IMR-90 (cell line): ENCODE measurements around the gene ETS1. TPM values are rescaled to one million over a fixed set of nuclear protein-coding genes. Genes with fewer than 3 reads are reported as not detected.

Experiments used
- ATAC-seq: fragments of 200-7000 bp; cut with Tn5 transposase; 2 replicates; pipeline ENCODE4 v1.9.1; 2020; ENCODE audit warnings: low read depth, mild to moderate bottlenecking, moderate library complexity
- BruUV-seq: library from RNA; stranded (reverse); fragments of 400-500 nt; replicated peaks from 2 replicates; lab custom pipeline; 2021; lab: Mats Ljungman, UMichigan
- CTCF ChIA-PET: fragments of 300-600 bp; formaldehyde crosslinking; extraction: SDS; loops from one replicate; lab custom pipeline; 2021; ENCODE audit warnings: antibody characterized with exemption; lab: Yijun Ruan, JAX
- POLR2A ChIA-PET: fragments of 300-600 bp; sonication (Branson Sonifier 250); formaldehyde crosslinking; loops from one replicate; lab custom pipeline; 2022; ENCODE audit warnings: antibody characterized with exemption; ENCODE audit not compliant: unreplicated experiment; lab: Charles Lee
- DNase-seq: peaks from one replicate; pipeline ENCODE4 v3.0.0; 2013
- H2AFZ ChIP-seq: replicated peaks from 2 replicates; pipeline ENCODE3; 2013; ENCODE audit warnings: low read length, mild to moderate bottlenecking; ENCODE audit not compliant: poor library complexity
- H2AK5ac ChIP-seq: 2 replicates; pipeline ENCODE4 v1.6.1; 2013; ENCODE audit warnings: low read depth, low read length, inconsistent platforms
- H2AK9ac ChIP-seq: replicated peaks from 2 replicates; pipeline ENCODE3; 2013; ENCODE audit warnings: mild to moderate bottlenecking, low read depth, low read length, moderate library complexity; ENCODE audit not compliant: poor library complexity
- H2BK120ac ChIP-seq: 2 replicates; pipeline ENCODE4 v1.6.1; 2013; ENCODE audit warnings: low read depth, low read length, inconsistent platforms
- H2BK15ac ChIP-seq: 3 replicates; pipeline ENCODE4 v1.6.1; 2013; ENCODE audit warnings: low read depth, low read length, inconsistent platforms
- H2BK20ac ChIP-seq: 2 replicates; pipeline ENCODE4 v1.6.1; 2013; ENCODE audit warnings: low read depth, mild to moderate bottlenecking, inconsistent platforms, low read length, moderate library complexity
- H2BK5ac ChIP-seq: 2 replicates; pipeline ENCODE4 v1.6.1; 2013; ENCODE audit warnings: mild to moderate bottlenecking, low read depth, low read length, inconsistent platforms; ENCODE audit not compliant: poor library complexity, severe bottlenecking
- H3K14ac ChIP-seq: replicated peaks from 2 replicates; pipeline ENCODE4 v1.6.1; 2013; ENCODE audit warnings: low read depth, low read length, inconsistent platforms
- H3K18ac ChIP-seq: 2 replicates; pipeline ENCODE4 v1.6.1; 2013; ENCODE audit warnings: low read depth, low read length, control low read depth
- H3K23ac ChIP-seq: 2 replicates; pipeline ENCODE4 v1.6.1; 2013; ENCODE audit warnings: low read depth, low read length, inconsistent platforms
- H3K27ac ChIP-seq: 2 replicates; pipeline ENCODE4 v1.5.1; 2013; ENCODE audit warnings: mild to moderate bottlenecking, control low read depth, low read length; ENCODE audit not compliant: insufficient read depth
- H3K27me3 ChIP-seq: 2 replicates; pipeline ENCODE4 v1.6.1; 2013; ENCODE audit warnings: low read length; ENCODE audit not compliant: control insufficient read depth, insufficient read depth
- H3K36me3 ChIP-seq: 2 replicates; pipeline ENCODE4 v1.6.1; 2013; ENCODE audit warnings: low read length, mixed read lengths; ENCODE audit not compliant: control insufficient read depth, insufficient read depth
- H3K4ac ChIP-seq: 2 replicates; pipeline ENCODE4 v1.6.1; 2013; ENCODE audit warnings: low read depth, low read length, inconsistent platforms
- H3K4me1 ChIP-seq: 2 replicates; pipeline ENCODE4 v1.6.1; 2013; ENCODE audit warnings: low read length, mixed read lengths; ENCODE audit not compliant: control insufficient read depth, insufficient read depth
- H3K4me2 ChIP-seq: 2 replicates; pipeline ENCODE4 v1.6.1; 2013; ENCODE audit warnings: low read depth, mild to moderate bottlenecking, control low read depth, low read length, moderate library complexity
- H3K4me3 ChIP-seq: 2 replicates; pipeline ENCODE4 v1.5.1; 2013; ENCODE audit warnings: low read depth, mild to moderate bottlenecking, control low read depth, low read length, moderate library complexity; ENCODE audit not compliant: insufficient read depth
- H3K56ac ChIP-seq: 2 replicates; pipeline ENCODE4 v1.6.1; 2013; ENCODE audit warnings: low read length, inconsistent platforms; ENCODE audit not compliant: insufficient read depth; ENCODE audit errors: extremely low read depth
- H3K79me1 ChIP-seq, 2 experiments: 2 replicates each; pipeline ENCODE4 v1.6.1; 2013; ENCODE audit warnings: low read length in 2 of 2, inconsistent platforms in 1 of 2, low read depth in 1 of 2
- H3K9ac ChIP-seq: 2 replicates; pipeline ENCODE4 v1.6.1; 2013; ENCODE audit warnings: low read depth, low read length, control low read depth
- H3K9me1 ChIP-seq: 2 replicates; pipeline ENCODE4 v1.6.1; 2013; ENCODE audit warnings: low read length, inconsistent platforms; ENCODE audit not compliant: insufficient read depth
- H3K9me3 ChIP-seq: 2 replicates; pipeline ENCODE4 v1.6.1; 2013; ENCODE audit warnings: low read length; ENCODE audit not compliant: control insufficient read depth, insufficient read depth
- H4K20me1 ChIP-seq: 2 replicates; pipeline ENCODE4 v1.6.1; 2013; ENCODE audit warnings: low read length, inconsistent platforms; ENCODE audit not compliant: insufficient read depth
- H4K5ac ChIP-seq: 2 replicates; pipeline ENCODE4 v1.6.1; 2013; ENCODE audit warnings: mild to moderate bottlenecking, low read depth, low read length, control low read depth
- H4K8ac ChIP-seq, 2 experiments: 2 replicates each; pipeline ENCODE4 v1.6.1; 2013; ENCODE audit warnings: low read depth in 2 of 2, low read length in 2 of 2, control low read depth in 1 of 2, inconsistent platforms in 1 of 2
- H4K91ac ChIP-seq: 2 replicates; pipeline ENCODE4 v1.6.1; 2013; ENCODE audit warnings: low read depth, low read length, inconsistent platforms; ENCODE audit not compliant: insufficient read depth
- BHLHE40 ChIP-seq: fragments of 150-350 bp; IDR thresholded peaks from 2 replicates; pipeline ENCODE4 v1.6.1; 2016; ENCODE audit warnings: mild to moderate bottlenecking, low read depth, low read length
- CEBPB ChIP-seq: IDR thresholded peaks from 2 replicates; pipeline ENCODE4 v1.6.1; 2012; ENCODE audit warnings: low read depth, low read length, improper control_type of control experiment
- CHD1 ChIP-seq: IDR thresholded peaks from 2 replicates; pipeline ENCODE4 v1.6.1; 2012; ENCODE audit warnings: low read depth, low read length, improper control_type of control experiment
- FOS ChIP-seq: fragments of 150-350 bp; IDR thresholded peaks from 2 replicates; pipeline ENCODE4 v1.6.1; 2016; ENCODE audit warnings: low read depth, low read length
- MAFK ChIP-seq: IDR thresholded peaks from 2 replicates; pipeline ENCODE4 v1.6.1; 2012; ENCODE audit warnings: low read depth, low read length, improper control_type of control experiment
- MAZ ChIP-seq: IDR thresholded peaks from 2 replicates; pipeline ENCODE4 v1.6.1; 2012; ENCODE audit warnings: low read depth, mild to moderate bottlenecking, low read length, improper control_type of control experiment, moderate library complexity, borderline replicate concordance
- MXI1 ChIP-seq: IDR thresholded peaks from 2 replicates; pipeline ENCODE4 v1.6.1; 2012; ENCODE audit warnings: low read depth, mild to moderate bottlenecking, low read length, moderate library complexity, borderline replicate concordance
- NFE2L2 ChIP-seq: fragments of 150-350 bp; IDR thresholded peaks from 2 replicates; pipeline ENCODE4 v1.6.1; 2016; ENCODE audit warnings: low read depth, mild to moderate bottlenecking, low read length
- POLR2A ChIP-seq: IDR thresholded peaks from 2 replicates; pipeline ENCODE4 v1.6.1; 2012; ENCODE audit warnings: mild to moderate bottlenecking, low read depth, low read length
- RAD21 ChIP-seq: IDR thresholded peaks from 2 replicates; pipeline ENCODE4 v1.6.1; 2012; ENCODE audit warnings: low read length, improper control_type of control experiment
- RCOR1 ChIP-seq: IDR thresholded peaks from 2 replicates; pipeline ENCODE4 v1.6.1; 2012; ENCODE audit warnings: mild to moderate bottlenecking, low read length, improper control_type of control experiment; ENCODE audit not compliant: insufficient replicate concordance
- RFX5 ChIP-seq: IDR thresholded peaks from 2 replicates; pipeline ENCODE4 v1.8.0; 2012; ENCODE audit warnings: low read depth, mild to moderate bottlenecking, low read length, moderate library complexity
- SMC3 ChIP-seq: fragments of 150-350 bp; IDR thresholded peaks from 2 replicates; pipeline ENCODE4 v1.6.1; 2016; ENCODE audit warnings: low read depth, mild to moderate bottlenecking, antibody characterized with exemption, low read length, moderate library complexity
- WGBS, 2 experiments: methylation state at CpG; one replicate each; pipeline versions ENCODE4 v1.1.5 to v1.1.7; 2013; ENCODE audit warnings: missing lambda C conversion rate in 2 of 2; ENCODE audit not compliant: insufficient read length in 1 of 2; ENCODE audit errors: extremely low coverage in 2 of 2; 5-methylcytosine and 5-hydroxymethylcytosine counted together
- dilution Hi-C: fragments of 300-500 bp; cut with HindIII; formaldehyde crosslinking; loops from one replicate; pipeline ENCODE4 v1.14.3; 2018; ENCODE audit warnings: low sequenced_read_pairs; ENCODE audit not compliant: unreplicated experiment
- in situ Hi-C: fragments of 300-500 bp; cut with MboI; formaldehyde crosslinking; loops from 3 replicates; pipeline ENCODE4 v1.14.3; 2019; ENCODE audit warnings: low sequenced_read_pairs, inconsistent platforms, mixed read lengths
- intact Hi-C: fragments of 100-400 bp; cut with micrococcal nuclease; formaldehyde crosslinking; loops from 2 replicates; pipeline ENCODE4 v1.10.0; 2022
- polyA plus RNA-seq, 3 experiments: library from polyadenylated mRNA; depleted of rRNA; stranded (reverse); fragments of >200 nt; gene quantifications; 2 replicates each; pipeline ENCODE4 v1.2.3, GENCODE V29; 2012; ENCODE audit warnings: low replicate concordance in 1 of 3
- total RNA-seq: library from RNA; depleted of rRNA; stranded (reverse); fragments of >200 nt; gene quantifications from 2 replicates; pipeline ENCODE4 v1.2.3, GENCODE V29; 2012
- TF ChIP-seq, protein P1 (sequence below): fragments of 150-350 bp; IDR thresholded peaks from 2 replicates; pipeline ENCODE4 v1.6.1; 2017; ENCODE audit warnings: mild to moderate bottlenecking, antibody characterized with exemption, low read length, low read depth
- TF ChIP-seq, protein P2 (sequence below): fragments of 150-350 bp; IDR thresholded peaks from 2 replicates; pipeline ENCODE4 v1.6.1; 2016; ENCODE audit warnings: low read depth, mild to moderate bottlenecking, low read length, moderate library complexity, borderline replicate concordance
- TF ChIP-seq, protein P3 (sequence below): conservative IDR thresholded peaks from 2 replicates; pipeline ENCODE4 v1.5.1; 2012; ENCODE audit warnings: mild to moderate bottlenecking, low read depth, low read length, improper control_type of control experiment

The ETS1 gene
- total and polyA plus RNA-seq, 2 of the 4 experiments (the other 2 are of a cell fraction) = 41.2 to 56.3 TPM

DNA sequence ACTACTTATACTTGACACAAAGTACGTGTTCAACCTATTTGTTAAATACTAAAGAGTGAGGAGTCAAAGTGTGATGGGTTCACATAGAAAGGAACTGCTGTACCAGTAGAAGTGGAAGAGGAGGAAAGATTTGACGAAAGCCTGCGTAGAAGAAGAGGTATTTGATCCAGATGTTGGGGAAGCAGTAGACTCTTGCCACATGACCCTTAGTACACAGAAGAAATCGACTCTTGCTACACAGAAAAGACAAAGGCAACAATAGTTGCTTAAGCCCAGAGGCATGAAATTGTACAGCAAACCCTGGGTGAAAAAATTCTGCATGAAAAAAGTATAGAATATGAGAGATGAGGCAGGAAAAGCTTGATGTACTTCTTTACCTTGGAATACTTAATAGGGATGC is 152.9 kb downstream of the ETS1 start:
- TF ChIP-seq NFE2L2 (no peak), RFX5 (no peak), CEBPB (no peak), RCOR1 (no peak), POLR2A (no peak), RAD21 (no peak), FOS (no peak), SMC3 (no peak), BHLHE40 (no peak), MXI1 (no peak), MAFK (no peak), MAZ (no peak), CHD1 (no peak)
- TF ChIP-seq, protein P1, sequence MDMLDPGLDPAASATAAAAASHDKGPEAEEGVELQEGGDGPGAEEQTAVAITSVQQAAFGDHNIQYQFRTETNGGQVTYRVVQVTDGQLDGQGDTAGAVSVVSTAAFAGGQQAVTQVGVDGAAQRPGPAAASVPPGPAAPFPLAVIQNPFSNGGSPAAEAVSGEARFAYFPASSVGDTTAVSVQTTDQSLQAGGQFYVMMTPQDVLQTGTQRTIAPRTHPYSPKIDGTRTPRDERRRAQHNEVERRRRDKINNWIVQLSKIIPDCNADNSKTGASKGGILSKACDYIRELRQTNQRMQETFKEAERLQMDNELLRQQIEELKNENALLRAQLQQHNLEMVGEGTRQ = no peak
- TF ChIP-seq, protein P2, sequence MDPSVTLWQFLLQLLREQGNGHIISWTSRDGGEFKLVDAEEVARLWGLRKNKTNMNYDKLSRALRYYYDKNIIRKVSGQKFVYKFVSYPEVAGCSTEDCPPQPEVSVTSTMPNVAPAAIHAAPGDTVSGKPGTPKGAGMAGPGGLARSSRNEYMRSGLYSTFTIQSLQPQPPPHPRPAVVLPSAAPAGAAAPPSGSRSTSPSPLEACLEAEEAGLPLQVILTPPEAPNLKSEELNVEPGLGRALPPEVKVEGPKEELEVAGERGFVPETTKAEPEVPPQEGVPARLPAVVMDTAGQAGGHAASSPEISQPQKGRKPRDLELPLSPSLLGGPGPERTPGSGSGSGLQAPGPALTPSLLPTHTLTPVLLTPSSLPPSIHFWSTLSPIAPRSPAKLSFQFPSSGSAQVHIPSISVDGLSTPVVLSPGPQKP = no peak
- TF ChIP-seq, protein P3, sequence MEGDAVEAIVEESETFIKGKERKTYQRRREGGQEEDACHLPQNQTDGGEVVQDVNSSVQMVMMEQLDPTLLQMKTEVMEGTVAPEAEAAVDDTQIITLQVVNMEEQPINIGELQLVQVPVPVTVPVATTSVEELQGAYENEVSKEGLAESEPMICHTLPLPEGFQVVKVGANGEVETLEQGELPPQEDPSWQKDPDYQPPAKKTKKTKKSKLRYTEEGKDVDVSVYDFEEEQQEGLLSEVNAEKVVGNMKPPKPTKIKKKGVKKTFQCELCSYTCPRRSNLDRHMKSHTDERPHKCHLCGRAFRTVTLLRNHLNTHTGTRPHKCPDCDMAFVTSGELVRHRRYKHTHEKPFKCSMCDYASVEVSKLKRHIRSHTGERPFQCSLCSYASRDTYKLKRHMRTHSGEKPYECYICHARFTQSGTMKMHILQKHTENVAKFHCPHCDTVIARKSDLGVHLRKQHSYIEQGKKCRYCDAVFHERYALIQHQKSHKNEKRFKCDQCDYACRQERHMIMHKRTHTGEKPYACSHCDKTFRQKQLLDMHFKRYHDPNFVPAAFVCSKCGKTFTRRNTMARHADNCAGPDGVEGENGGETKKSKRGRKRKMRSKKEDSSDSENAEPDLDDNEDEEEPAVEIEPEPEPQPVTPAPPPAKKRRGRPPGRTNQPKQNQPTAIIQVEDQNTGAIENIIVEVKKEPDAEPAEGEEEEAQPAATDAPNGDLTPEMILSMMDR = no peak
- no TSS peak for BruUV-seq
- intact Hi-C loops (no loop called here), dilution Hi-C loops (no loop called here), in situ Hi-C loops (no loop called here)
- Histone ChIP-seq H3K27ac (no peak overlapping the region), H3K4me2 (no peak overlapping the region), H4K20me1 (no peaks in the 10 kb centered on the region), H3K23ac (no peak overlapping the region), H3K4me3 (no peak overlapping the region), H3K4ac (no peak overlapping the region), H2AK9ac (no peak overlapping the region), H2BK20ac (no peak overlapping the region), H2AK5ac (no peak overlapping the region), H3K9me3 (no peaks in the 10 kb centered on the region), H4K5ac (no peak overlapping the region), H2BK120ac (no peak overlapping the region), H3K56ac (no peak overlapping the region), H3K36me3 (no peaks in the 10 kb centered on the region), H2BK15ac (no peak overlapping the region), H2BK5ac (no peak overlapping the region), H3K9me1 (no peaks in the 10 kb centered on the region), H3K14ac (no peak overlapping the region), H4K91ac (no peak overlapping the region), H2AFZ (no peak overlapping the region), H3K9ac (no peak overlapping the region), H3K79me1 (no peaks in the 10 kb centered on the region), H3K27me3 (no peaks in the 10 kb centered on the region), H3K4me1 (peaks cover 2% of the 10 kb centered on the region), H3K18ac (no peak overlapping the region), H4K8ac (no peak overlapping the region)
- WGBS, 2 experiments = no CpG with 5 or more reads among the region's 4 CpGs
- DNase-seq (no peak), ATAC-seq (no peak)
- ChIA-PET POLR2A (no interaction called here), CTCF (interaction anchor here (0.9 to 1.2 kb wide), 2 partner anchors 8 to 9 kb away, joined by 3 read pairs; no protein-coding TSS in a partner anchor)
